MM.1S (cell line): ENCODE results near the gene PRPF31.

Experiments
- CTCF ChIP-seq: fragments of 300-600 bp; sonication (generic); IDR thresholded peaks from 2 replicates; pipeline ENCODE4 v1.5.1; 2016; ENCODE audit warnings: antibody characterized with exemption, low read length, mixed read lengths
- EZH2 ChIP-seq: fragments of 300-600 bp; sonication (generic); optimal IDR thresholded peaks from 2 replicates; pipeline ENCODE3; 2017; ENCODE audit warnings: low read depth, mild to moderate bottlenecking, antibody characterized with exemption, low read length, mixed read lengths
- EZH2phosphoT487 ChIP-seq: fragments of 300-600 bp; sonication (generic); IDR thresholded peaks from 2 replicates; pipeline ENCODE4 v1.6.1; 2018; ENCODE audit warnings: antibody characterized with exemption, low read length

GRCh38 chr19:54121259-54121658 is 5.7 kb downstream of the PRPF31 start:
- TF ChIP-seq CTCF = no peak
- no peak for TF ChIP-seq EZH2phosphoT487
- TF ChIP-seq EZH2 = no peak
